HG03457 (cell line): ENCODE data around the gene GPC2.
"Not testable (repeated sequence)": the region's sequence is repeated elsewhere in the genome, so short reads cannot be mapped to it uniquely, and the experiment has no call there.

Experiments
- ATAC-seq: cut with Tn5 transposase; IDR thresholded peaks from one replicate; pipeline ENCODE4 v1.9.1; 2021; ENCODE audit warnings: moderate number of reproducible peaks; ENCODE audit not compliant: unreplicated experiment

GPC2 gene

DNA sequence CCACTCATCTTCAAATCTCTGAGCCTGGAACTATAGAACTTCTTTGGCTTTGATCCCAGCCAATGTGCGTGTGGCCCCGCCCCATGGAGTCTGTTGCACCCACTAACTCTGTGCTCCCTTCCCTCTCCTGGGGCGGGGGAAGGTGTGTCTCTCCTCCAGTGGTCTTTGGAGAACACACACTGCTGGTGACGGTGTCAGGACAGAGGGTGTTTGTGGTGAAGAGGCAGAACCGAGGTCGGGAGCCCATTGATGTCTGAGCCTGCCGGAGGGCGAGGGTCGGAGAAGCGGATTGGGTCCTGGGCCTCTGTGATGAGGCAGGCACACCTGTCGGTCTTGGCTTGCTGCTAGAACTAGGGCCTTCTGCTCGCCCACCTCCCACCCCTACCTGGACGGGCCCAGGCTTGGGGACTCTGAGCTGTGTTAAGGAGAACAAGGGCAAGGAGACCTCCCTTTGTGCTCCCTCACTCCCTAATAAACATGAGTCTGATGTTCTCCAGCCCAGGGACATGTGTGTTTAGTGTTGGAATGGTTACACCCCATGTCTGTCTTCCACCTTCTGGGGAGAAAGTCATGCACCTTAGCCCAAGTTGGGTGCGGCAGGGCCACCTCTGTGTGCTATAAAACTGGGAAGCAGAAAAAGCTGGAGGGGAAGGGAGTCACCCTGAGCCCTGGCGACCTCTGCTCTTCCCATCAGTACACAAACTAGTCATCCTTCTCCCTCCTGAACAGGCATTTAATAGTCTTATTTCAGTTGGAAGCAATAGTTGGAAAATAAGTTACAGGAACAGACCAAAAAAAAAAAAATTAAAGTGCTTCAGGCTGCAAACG is 23.3 kb downstream of the GPC2 start:
- ATAC-seq = no peak

GRCh38 chr7:100152937-100153666 is 24.1 kb downstream of the GPC2 start:
- ATAC-seq = no peak

GRCh38 chr7:100152404-100152803 is 24.8 kb downstream of the GPC2 start:
- no peak for ATAC-seq

DNA sequence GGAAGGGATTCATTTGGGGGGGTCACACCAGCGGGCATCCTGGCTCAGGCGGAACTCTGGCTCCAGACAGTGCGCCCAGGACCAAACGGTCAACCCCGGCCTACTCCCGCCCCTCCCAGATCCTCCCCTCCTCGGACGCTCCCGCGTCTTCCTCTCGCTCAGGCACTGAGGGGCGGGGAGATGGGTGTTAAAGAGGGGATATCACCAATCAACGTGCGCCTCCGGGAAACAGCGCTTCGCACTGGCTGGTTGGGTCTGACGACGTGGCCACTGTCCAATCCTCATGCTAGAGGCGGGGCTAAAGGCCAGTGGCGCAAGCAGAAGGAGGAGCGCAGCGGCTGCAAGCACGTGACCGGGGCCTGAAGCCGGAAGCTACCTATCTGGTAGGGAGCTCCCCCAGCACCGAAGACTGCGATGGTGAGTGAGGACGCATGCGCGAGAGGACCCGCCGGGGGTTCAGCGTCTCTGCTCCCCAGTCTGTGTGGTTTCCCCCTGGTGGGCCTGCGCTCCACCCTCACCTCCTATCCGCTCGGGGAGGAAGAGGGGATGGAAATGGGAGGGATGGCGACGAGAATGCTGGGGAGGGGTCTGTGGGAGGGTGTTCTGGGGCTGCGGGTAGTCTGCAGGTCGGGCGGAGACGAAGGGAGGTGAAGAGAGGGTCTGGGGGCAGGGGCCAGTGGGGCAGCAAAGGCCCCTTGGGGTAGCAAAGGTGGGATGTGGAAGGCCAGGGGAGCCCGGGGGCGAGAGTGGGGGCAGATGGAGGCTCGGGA is 28.4 kb downstream of the GPC2 start, which contains the start of gene LAMTOR4:
Gene LAMTOR4, plus strand, starts transcription at position 360 of the 770 bp plus-strand sequence. Its CDS starts 55 bp downstream, at position 415.
- ATAC-seq = peak; percentile 94

GRCh38 chr7:100148225-100148558 is 29.0 kb downstream of the GPC2 start:
- ATAC-seq = no peak

DNA sequence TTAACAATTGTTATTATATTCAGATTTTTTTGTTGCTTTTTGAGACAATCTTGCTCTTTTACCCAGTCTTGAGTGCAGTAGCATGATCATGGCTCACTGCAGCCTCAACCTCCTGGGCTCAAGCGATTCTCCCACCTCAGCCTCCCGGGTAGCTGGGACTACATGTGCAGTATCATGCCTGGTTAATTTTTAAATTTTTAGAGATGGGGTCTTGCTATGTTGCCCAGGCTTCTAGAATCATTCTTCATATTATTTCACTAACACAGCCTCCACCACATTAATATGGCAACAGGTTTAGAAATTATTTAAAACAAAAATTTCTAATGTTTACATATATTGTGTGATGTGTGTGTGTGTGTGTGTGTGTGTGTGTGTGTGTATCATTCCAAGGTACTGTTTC is 29.9 kb downstream of the GPC2 start:
- no peak for ATAC-seq

GRCh38 chr7:100146350-100146749 is 30.8 kb downstream of the GPC2 start:
- not testable (repeated sequence) for ATAC-seq

GRCh38 chr7:100142461-100142860 is 34.7 kb downstream of the GPC2 start:
- no peak for ATAC-seq

- no peak for ATAC-seq
These were observed 35.6 kb downstream of the GPC2 start for GRCh38 chr7:100141555-100141949.

GRCh38 chr7:100137851-100138760 is 39.1 kb downstream of the GPC2 start:
- ATAC-seq = no peak

DNA sequence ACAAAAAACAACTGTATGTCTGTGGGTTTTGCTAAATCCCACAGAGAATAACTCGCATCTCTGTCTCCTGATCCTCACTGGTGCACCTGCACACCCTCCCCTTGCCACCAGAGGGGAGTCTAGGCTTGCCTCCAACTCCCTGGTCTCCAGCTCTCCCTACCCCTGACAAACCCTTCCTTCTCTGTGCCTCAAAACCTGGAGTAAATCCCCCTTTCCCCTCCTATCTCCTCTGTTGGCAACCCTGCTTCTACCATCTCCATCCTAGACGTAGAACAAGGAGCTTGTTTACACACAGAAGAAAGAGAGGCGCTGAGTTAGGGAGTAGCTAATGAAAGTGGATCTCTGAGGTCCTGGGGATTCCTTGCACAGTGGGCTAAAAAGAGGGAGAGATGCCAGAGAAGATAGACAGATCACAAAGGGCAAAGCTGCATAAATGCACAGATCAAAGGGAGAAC is 44.5 kb downstream of the GPC2 start:
- ATAC-seq = no peak

DNA sequence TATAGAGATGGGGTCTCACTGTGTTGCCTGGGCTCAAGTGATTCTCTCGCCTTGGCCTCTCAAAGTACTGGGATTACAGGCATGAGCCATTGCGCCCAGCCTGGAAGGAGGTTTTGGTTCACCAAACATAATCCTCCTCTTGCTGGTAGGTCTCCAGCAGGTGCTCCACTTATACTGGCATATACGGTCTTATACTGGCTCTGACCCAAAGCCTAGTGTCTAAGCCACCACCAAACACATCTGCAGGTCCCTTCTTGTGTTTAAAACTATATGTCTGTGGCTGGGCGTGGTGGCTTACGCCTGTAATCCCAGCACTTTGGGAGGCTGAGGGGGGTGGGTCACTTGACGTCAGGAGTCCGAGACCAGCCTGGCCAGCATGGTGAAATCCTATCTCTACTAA is 45.1 kb downstream of the GPC2 start:
- no peak for ATAC-seq

DNA sequence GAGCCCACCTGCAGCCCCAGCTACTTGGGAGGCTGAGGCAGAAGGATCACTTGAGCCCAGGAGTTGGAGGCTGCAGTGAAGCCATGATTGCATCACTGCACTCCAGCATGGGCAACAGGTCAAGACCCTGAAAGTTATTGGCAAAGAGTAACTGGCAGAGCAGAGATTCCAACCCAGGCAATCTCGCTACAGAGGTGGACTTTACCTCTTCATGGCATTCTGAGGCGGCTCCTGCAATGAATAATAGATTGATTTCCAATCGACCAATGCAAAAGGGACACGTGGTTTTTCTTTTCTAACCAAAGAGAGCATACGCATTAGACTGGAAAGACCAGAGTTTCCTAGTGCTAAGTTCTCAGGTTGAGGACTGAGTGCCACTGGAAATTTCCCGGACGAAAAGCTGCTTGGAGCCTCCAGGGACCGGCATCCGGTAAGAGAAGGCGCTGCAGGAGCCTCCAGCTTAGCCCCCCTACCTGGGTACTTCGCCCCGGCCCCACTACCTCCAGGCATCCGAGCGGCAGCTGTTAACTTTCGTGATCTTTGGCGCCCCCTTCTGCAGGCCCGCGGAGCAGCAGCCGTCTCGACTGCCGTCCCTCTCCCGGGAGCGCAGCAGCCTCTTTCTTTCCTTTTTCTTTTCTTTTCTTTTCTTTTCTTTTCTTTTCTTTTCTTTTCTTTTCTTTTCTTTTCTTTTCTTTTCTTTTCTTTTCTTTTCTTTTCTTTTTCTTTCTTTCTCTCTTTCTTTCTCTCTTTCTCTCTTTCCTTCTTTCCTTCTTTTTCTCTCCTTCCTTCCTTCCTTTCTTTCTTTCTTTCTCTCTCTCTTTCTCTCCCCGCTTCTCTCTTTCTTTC is 46.4 kb downstream of the GPC2 start:
- no peak for ATAC-seq

DNA sequence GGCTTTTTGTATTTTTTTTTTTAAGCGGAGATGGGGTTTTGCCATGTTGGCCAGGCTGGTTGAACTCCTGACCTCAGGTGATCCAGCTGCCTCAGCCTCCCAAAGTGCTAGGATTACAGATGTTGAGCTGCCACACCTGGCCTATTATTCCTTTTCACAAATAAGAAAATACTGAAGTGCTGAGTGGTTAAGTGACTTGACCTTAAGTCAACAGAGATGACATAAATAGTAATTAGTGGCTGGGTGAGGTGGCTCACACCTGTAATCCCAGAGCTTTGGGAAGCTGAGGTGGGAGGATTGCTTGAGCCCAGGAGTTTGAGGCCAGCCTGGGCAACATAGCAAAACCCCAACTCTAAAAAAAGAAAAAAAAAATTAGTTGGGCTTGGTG is 47.0 kb downstream of the GPC2 start:
- not testable (repeated sequence) for ATAC-seq

GRCh38 chr7:100128637-100128963 is 48.6 kb downstream of the GPC2 start:
- ATAC-seq = no peak

DNA sequence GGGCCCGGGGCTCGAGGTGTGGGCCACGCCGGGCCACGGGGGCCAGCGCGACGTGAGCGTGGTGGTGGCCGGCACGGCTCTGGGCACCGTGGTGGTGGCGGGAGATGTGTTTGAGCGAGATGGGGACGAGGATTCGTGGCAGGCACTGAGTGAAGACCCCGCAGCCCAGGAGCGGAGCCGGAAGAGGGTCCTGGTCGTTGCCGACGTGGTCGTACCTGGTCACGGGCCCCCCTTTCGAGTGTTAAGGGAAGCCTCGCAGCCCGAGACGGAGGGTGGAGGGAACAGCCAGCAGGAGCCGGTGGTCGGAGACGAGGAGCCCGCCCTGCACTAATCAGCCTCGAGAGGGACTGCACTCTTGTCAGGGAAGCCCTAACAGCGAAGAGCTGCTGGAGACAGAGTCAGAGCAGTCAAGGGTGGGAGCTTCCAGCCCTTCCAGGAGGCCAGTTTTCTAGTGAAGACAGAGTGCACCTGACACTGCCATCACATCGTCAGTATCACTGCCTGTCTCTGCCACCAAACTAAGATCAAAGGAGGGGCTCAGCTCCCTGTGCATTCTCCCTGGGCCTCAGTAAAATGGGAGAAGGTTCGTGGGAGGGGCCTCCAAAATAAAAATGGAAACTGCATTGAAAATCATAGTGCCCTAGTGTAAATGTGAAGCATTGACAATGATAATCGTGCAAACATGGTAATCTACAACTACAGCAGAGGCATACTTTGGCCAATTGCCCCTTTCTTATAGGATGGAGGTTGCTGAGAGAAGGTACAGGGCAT is 49.1 kb downstream of the GPC2 start:
- no peak for ATAC-seq

- ATAC-seq = peak; percentile 41
These were observed 50.0 kb downstream of the GPC2 start, which contains the start of gene MBLAC1 for GRCh38 chr7:100126931-100127865. Gene MBLAC1 (plus strand): TSS chr7:100126967. CDS start chr7:100127396, 429 bp downstream.
